Measurements from ENCODE around the gene JAK3. TPM values are rescaled to one million over a fixed set of nuclear protein-coding genes. Genes with fewer than 3 reads are reported as not detected.

The JAK3 gene
- total and polyA plus RNA-seq, 2 of the 8 experiments (the other 6 are each of a cell fraction or from before 2014, with no cell fraction given) = 4.0 to 4.7 TPM

- Histone ChIP-seq H2BK20ac (ENCODE audit: low read length) (no peak overlapping the region), H3K4ac (replicated peaks; ENCODE audit: insufficient read length, low read depth, low read length) (no peak overlapping the region), H3K23ac (ENCODE audit: insufficient read length) (no peak overlapping the region), H3K36me3 (ENCODE audit: control insufficient read depth in 2 of 4, insufficient read depth in 4 of 4, low read length in 3 of 4) (no peaks in the 10 kb centered on the region), H3K18ac (ENCODE audit: extremely low read depth, low read length) (peak overlapping the region; percentile 93), H3K4me3 (ENCODE audit: extremely low read depth in 1 of 4, insufficient read depth in 2 of 4, low read depth in 3 of 4, low read length in 4 of 4) (peak overlapping the region; percentile 50 to 72 (median 66)), H3K27ac (ENCODE audit: low read depth, low read length) (no peak overlapping the region), H2BK5ac (ENCODE audit: low read depth, low read length) (peak overlapping the region; percentile 52; the same call in 1 of the 2 replicates), H2AFZ (ENCODE audit: low read length) (peak overlapping the region; percentile 60; the same call in 1 of the 2 replicates), H4K8ac (ENCODE audit: extremely low read depth, insufficient read depth, low read length) (peak overlapping the region; percentile 77; the same call in 1 of the 2 replicates), H3K4me1 (replicated peaks in 1 of 4; ENCODE audit: control insufficient read depth in 3 of 4, insufficient read depth in 4 of 4, low read length in 3 of 4) (peaks cover 0 to 9% (median 6%) of the 10 kb centered on the region in 4 experiments; a peak in 5 of 7 replicates), H3K79me2 (ENCODE audit: control insufficient read depth in 1 of 2, insufficient read depth in 2 of 2, low read length in 2 of 2) (no peaks in the 10 kb centered on the region), H3K4me2 (ENCODE audit: insufficient read depth in 1 of 2, low read depth in 2 of 2, low read length in 2 of 2) (peak overlapping the region; percentile 95 to 98), H2AK5ac (ENCODE audit: low read depth, low read length) (no peak overlapping the region), H3K14ac (ENCODE audit: insufficient read length) (no peak overlapping the region), H2BK120ac (replicated peaks; ENCODE audit: low read depth, low read length) (no peak overlapping the region), H3K27me3 (replicated peaks in 1 of 4; ENCODE audit: control insufficient read depth in 3 of 4, extremely low read depth in 1 of 4, insufficient read depth in 3 of 4, low read length in 3 of 4) (no peaks in the 10 kb centered on the region), H3K9me3 (ENCODE audit: insufficient read depth in 2 of 2, low read depth in 1 of 2, low read length in 1 of 2) (no peaks in the 10 kb centered on the region), H3K9ac (replicated peaks in 1 of 4; ENCODE audit: extremely low read depth in 1 of 4, low read depth in 3 of 4, low read length in 3 of 4) (peak overlapping the region in 2 of 4 experiments; percentile 28 to 34; a peak in 3 of 7 replicates), H4K20me1 (replicated peaks in 1 of 2; ENCODE audit: control insufficient read depth in 1 of 2, insufficient read depth in 2 of 2, low read length in 2 of 2) (no peaks in the 10 kb centered on the region), H4K91ac (replicated peaks; ENCODE audit: insufficient read length, low read length) (no peak overlapping the region), H4K5ac (ENCODE audit: insufficient read length, low read depth, low read length) (no peak overlapping the region), H3K56ac (replicated peaks; ENCODE audit: insufficient read length, low read depth, low read length) (no peak overlapping the region), H3K23me2 (ENCODE audit: low read depth, low read length) (peaks cover 9% of the 10 kb centered on the region), H2BK15ac (ENCODE audit: low read length) (0 out of 2 replicates have a peak overlapping the region, but pooled peaks have one; percentile 81), H2BK12ac (ENCODE audit: low read depth, low read length) (peak overlapping the region; percentile 60; the same call in 1 of the 2 replicates), H3K79me1 (ENCODE audit: low read depth, low read length) (peaks cover 9% of the 10 kb centered on the region)
- CTCF ChIA-PET (ENCODE audit: partially characterized antibody) = interaction anchor here (0.7 to 4.4 kb wide), 2 partner anchors 12 to 477 kb away, joined by 4 to 38 read pairs; a partner anchor contains a TSS
- POLR2A ChIA-PET (ENCODE audit: partially characterized antibody) = interaction anchor here (1.0 to 1.3 kb wide), 3 partner anchors 16 to 86 kb away, joined by 3 to 4 read pairs (median 3); no protein-coding TSS in a partner anchor
- DNase-seq (ENCODE audit: low read depth in 1 of 2, low spot score in 2 of 2) = peak; percentile 87 to 98
- no peak for FAIRE-seq
- WGBS, 2 experiments (ENCODE audit: extremely low coverage in 1 of 2, insufficient coverage in 1 of 2, insufficient read length in 1 of 2, insufficient replicate concordance in 2 of 2, low coverage in 1 of 2, low lambda C conversion rate in 2 of 2, missing lambda C conversion rate in 1 of 2) = 2% methylated on average over 22 of the region's 37 CpGs; no CpG with 5 or more reads in 1 of the 2 experiments
- peak; percentile 7 for TF ChIP-seq KDM4A (IDR thresholded peaks at IDR 0.05; ENCODE audit: low read depth, low read length, severe bottlenecking)
- TF ChIP-seq CTCF (IDR thresholded peaks at IDR 0.05; ENCODE audit: control extremely low read depth in 1 of 3, insufficient read depth in 1 of 3, low read depth in 1 of 3, low read length in 3 of 3) = no peak
- TF ChIP-seq CTBP2 (IDR thresholded peaks at IDR 0.05; ENCODE audit: borderline replicate concordance, insufficient read depth, insufficient read length, low read length) = no peak
- TF ChIP-seq SIRT6 (IDR thresholded peaks at IDR 0.05; ENCODE audit: low read length) = no peak
- TF ChIP-seq TAF1 (IDR thresholded peaks at IDR 0.05; ENCODE audit: low read depth, low read length) = no peak
- TF ChIP-seq GABPA (IDR thresholded peaks at IDR 0.05; ENCODE audit: borderline replicate concordance, insufficient read depth, low read length) = no peak
- no peak for TF ChIP-seq JUN (IDR thresholded peaks at IDR 0.05; ENCODE audit: low read depth, low read length)
- TF ChIP-seq FOSL1 (IDR thresholded peaks at IDR 0.05; ENCODE audit: insufficient read depth, low read depth, low read length) = no peak
- no peak for TF ChIP-seq MAFK (IDR thresholded peaks at IDR 0.05; ENCODE audit: low read depth, low read length)
These were observed 69.4 kb downstream of the JAK3 start for GRCh38 chr19:17778251-17778967.

All from H1 (cell line).